K562 (cell line): Measurements from ENCODE around the gene FBP1. TPM values are rescaled to one million over a fixed set of nuclear protein-coding genes. Genes with fewer than 3 reads are reported as not detected.

Experiments
- ATAC-seq: fragments of 200-7000 bp; cut with Tn5 transposase; 3 replicates; pipeline ENCODE4 v1.9.1; 2020; ENCODE audit warnings: moderate library complexity
- BruUV-seq: library from RNA; stranded (reverse); fragments of 400-500 nt; replicated peaks from 2 replicates; lab custom pipeline; 2021; lab: Mats Ljungman, UMichigan
- CTCF ChIA-PET: fragments of 300-600 bp; formaldehyde crosslinking; extraction: SDS; loops from one replicate; lab custom pipeline; 2021; ENCODE audit warnings: low intra/inter-chr PET ratio; lab: Yijun Ruan, JAX
- POLR2A ChIA-PET: fragments of 300-600, 350-650 bp; sonication (Branson Sonifier 250); formaldehyde crosslinking; extraction: SDS; loops from one replicate; lab custom pipeline; 2021; ENCODE audit warnings: antibody characterized with exemption, inconsistent platforms; lab: Yijun Ruan, JAX
- DNase-seq, 4 experiments: peaks; one replicate each; pipeline versions ENCODE4 v3.0.0 to v3.0.0-alpha.2; 2011 to 2018; ENCODE audit warnings: low spot score in 3 of 4, mixed read lengths in 3 of 4; ENCODE audit errors: extremely low read depth in 1 of 4
- FAIRE-seq: peaks from 2 replicates; lab custom pipeline; 2011; peaks lifted over from hg19 to GRCh38; lab: Jason Lieb, UNC
- H2AFZ ChIP-seq: 2 replicates; pipeline ENCODE4 v1.6.0; 2011; ENCODE audit warnings: low read depth, low read length, control low read depth, inconsistent platforms
- H3K27ac ChIP-seq: fragments of 200-600 bp; 3 replicates; pipeline ENCODE4 v1.8.0; 2011; ENCODE audit warnings: low read depth, mild to moderate bottlenecking, control low read depth, inconsistent platforms, low read length, moderate library complexity, mixed read lengths; ENCODE audit errors: extremely low read depth
- H3K27me3 ChIP-seq, 2 experiments: fragments of 300-600 bp in 1 of 2; 2 replicates in 1 of 2; 3 replicates in 1 of 2; pipeline versions ENCODE4 v1.6.0 to v1.8.0; 2011; ENCODE audit warnings: inconsistent platforms in 2 of 2, low read length in 2 of 2, mild to moderate bottlenecking in 1 of 2, mixed read lengths in 1 of 2, moderate library complexity in 1 of 2; ENCODE audit not compliant: control insufficient read depth in 2 of 2, insufficient read depth in 2 of 2
- H3K36me3 ChIP-seq: fragments of 300-600 bp; 3 replicates; pipeline ENCODE4 v1.8.0; 2011; ENCODE audit warnings: mild to moderate bottlenecking, low read length, inconsistent platforms; ENCODE audit not compliant: control insufficient read depth, insufficient read depth
- H3K4me1 ChIP-seq, 2 experiments: fragments of 200-600 bp in 1 of 2; replicated peaks in 1 of 2; 2 replicates in 1 of 2; 3 replicates in 1 of 2; pipeline versions ENCODE4 v1.5.1 to v1.8.0; 2011; ENCODE audit warnings: inconsistent platforms in 2 of 2, low read length in 2 of 2, mild to moderate bottlenecking in 1 of 2, mixed read lengths in 1 of 2, moderate library complexity in 1 of 2; ENCODE audit not compliant: control insufficient read depth in 2 of 2, insufficient read depth in 2 of 2
- H3K4me2 ChIP-seq: 2 replicates; pipeline ENCODE4 v1.6.1; 2011; ENCODE audit warnings: low read length, control low read depth, inconsistent platforms, mixed read lengths; ENCODE audit not compliant: insufficient read depth
- H3K4me3 ChIP-seq: fragments of 200-600 bp; sonication (generic), shearing (Covaris generic); 2 replicates; pipeline ENCODE4 v1.5.1; 2016; ENCODE audit warnings: control low read depth, inconsistent platforms
- H3K79me2 ChIP-seq: fragments of 200-600 bp; 3 replicates; pipeline ENCODE4 v1.8.0; 2011; ENCODE audit warnings: low read length, inconsistent platforms; ENCODE audit not compliant: control insufficient read depth, insufficient read depth
- H3K9ac ChIP-seq, 2 experiments: 2 replicates each; pipeline versions ENCODE4 v1.6.0 to v1.6.1; 2011; ENCODE audit warnings: low read depth in 2 of 2, low read length in 2 of 2, control low read depth in 1 of 2, inconsistent platforms in 1 of 2, mild to moderate bottlenecking in 1 of 2, mixed read lengths in 1 of 2; ENCODE audit not compliant: insufficient read depth in 1 of 2
- H3K9me1 ChIP-seq: one replicate; pipeline ENCODE4 v1.6.0; 2011; ENCODE audit warnings: inconsistent platforms, mild to moderate bottlenecking, low read length, moderate library complexity; ENCODE audit not compliant: control insufficient read depth, insufficient read depth
- H3K9me3 ChIP-seq: replicated peaks from 2 replicates; pipeline ENCODE4 v1.5.1; 2011; ENCODE audit warnings: low read depth, low read length, inconsistent platforms; ENCODE audit not compliant: control insufficient read depth, insufficient read depth
- H4K20me1 ChIP-seq: replicated peaks from 2 replicates; pipeline ENCODE4 v1.6.1; 2011; ENCODE audit warnings: low read length, inconsistent platforms, mixed read lengths; ENCODE audit not compliant: control insufficient read depth, insufficient read depth
- CHD4 ChIP-seq: fragments of 200-600 bp; sonication (generic); IDR thresholded peaks from 3 replicates; pipeline ENCODE4 v1.6.1; 2012; ENCODE audit warnings: low read depth, mild to moderate bottlenecking, mixed read lengths, low read length, inconsistent platforms; ENCODE audit not compliant: insufficient read depth, insufficient replicate concordance, poor library complexity, severe bottlenecking
- HMGN3 ChIP-seq: IDR thresholded peaks from 2 replicates; pipeline ENCODE4 v1.6.1; 2011; ENCODE audit warnings: borderline replicate concordance, low read depth, mild to moderate bottlenecking, mixed read lengths, low read length; ENCODE audit not compliant: insufficient read length; ENCODE audit errors: extremely low read depth
- KHSRP ChIP-seq: fragments of 450-650 bp; IDR thresholded peaks from 2 replicates; pipeline ENCODE4 v1.6.1; 2017
- MEF2A ChIP-seq: IDR thresholded peaks from 2 replicates; pipeline ENCODE4 v1.6.1; 2011; ENCODE audit warnings: low read depth, mild to moderate bottlenecking, low read length, moderate library complexity; ENCODE audit not compliant: control insufficient read depth
- SMARCA5 ChIP-seq: fragments of 450-650 bp; IDR thresholded peaks from 2 replicates; pipeline ENCODE4 v1.6.1; 2016
- TAF15 ChIP-seq: fragments of 200-400 bp; formaldehyde crosslinking; IDR thresholded peaks from 2 replicates; pipeline ENCODE4 v1.6.1; 2017; ENCODE audit warnings: mild to moderate bottlenecking, low read depth, low read length, moderate library complexity
- ZNF124 ChIP-seq: sonication (generic); formaldehyde crosslinking; IDR thresholded peaks from 2 replicates; pipeline ENCODE4 v1.8.1; 2022; ENCODE audit warnings: missing genetic modification reagents
- ZNF224 ChIP-seq: sonication (generic); formaldehyde crosslinking; IDR thresholded peaks from 2 replicates; pipeline ENCODE4 v1.8.0; 2022; ENCODE audit warnings: mild to moderate bottlenecking, missing genetic modification reagents
- WGBS: fragments of 100-300 bp; shearing (Covaris generic); methylation state at CpG from one replicate; pipeline ENCODE4 v1.1.6; 2016; ENCODE audit warnings: low coverage, mixed read lengths; ENCODE audit not compliant: insufficient coverage; ENCODE audit errors: missing lambda C conversion rate; 5-methylcytosine and 5-hydroxymethylcytosine counted together
- in situ Hi-C: fragments of 300-500 bp; cut with MboI; formaldehyde crosslinking; loops from 4 replicates; pipeline ENCODE4 v1.15.0; 2018; ENCODE audit warnings: inconsistent platforms, mixed read lengths
- intact Hi-C: fragments of 100-400 bp; cut with micrococcal nuclease; formaldehyde crosslinking; loops from 2 replicates; pipeline ENCODE4 v1.14.2; 2022
- polyA plus RNA-seq, 8 experiments: library from polyadenylated mRNA; depleted of rRNA in 4 of 8; stranded (reverse) in 5 of 8; unstranded in 3 of 8; fragments of >200 nt; fragmentation: Nextera tagmentation in 2 of 8; fragmentation: Illumina TruSeq in 1 of 8; extraction: Ambion mirVana in 2 of 8; extraction: Trizol in 1 of 8; gene quantifications; 2 replicates each; pipeline versions ENCODE4 v1.2.1 to v1.2.3, GENCODE V29; 2011 to 2014; ENCODE audit warnings: inconsistent platforms in 1 of 8, missing spikeins in 1 of 8
- total RNA-seq, 7 experiments: library from RNA; depleted of rRNA in 6 of 7; stranded (reverse); fragments of >200 nt in 6 of 7; fragmentation: Illumina TruSeq in 2 of 7; extraction: Trizol in 2 of 7; gene quantifications; 2 replicates each; pipeline versions ENCODE4 v1.2.1 to v1.2.3, GENCODE V29; 2011 to 2021; ENCODE audit warnings: low replicate concordance in 1 of 7

The FBP1 gene
- total and polyA plus RNA-seq, 9 of the 15 experiments (the other 6 are each of a cell fraction or from before 2014, with no cell fraction given) = 0.24 TPM; not detected in 8

DNA sequence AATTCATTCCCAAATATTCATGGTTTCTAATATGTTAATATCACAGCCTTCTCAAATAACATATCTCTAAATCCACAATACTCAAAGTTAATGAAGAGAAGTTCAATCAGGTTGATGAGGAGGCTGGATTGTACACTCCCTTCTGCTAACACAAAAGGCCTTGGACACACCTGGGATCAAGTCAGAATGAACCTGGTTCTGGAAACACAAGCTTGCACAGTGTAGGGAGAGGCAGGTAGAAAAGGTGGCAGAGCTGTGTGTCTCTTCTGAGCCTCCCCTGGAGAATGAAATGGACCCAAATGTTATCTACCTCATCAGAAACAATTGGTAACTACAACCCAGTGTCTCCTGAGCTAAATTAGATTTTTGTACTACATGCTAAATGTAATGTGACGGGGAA is 40.7 kb upstream of the FBP1 start:
- in situ Hi-C loops (loop anchor here (5.0 kb wide), 1 partner anchor 442 kb away; no protein-coding TSS in a partner anchor), intact Hi-C loops (loop anchor here (2.0 to 10.0 kb wide), 2 partner anchors 103 to 585 kb away; no protein-coding TSS in a partner anchor)
- H3K4me2 ChIP-seq = no peak overlapping the region
- no TSS peak for BruUV-seq
- ATAC-seq = no peak
- H3K4me3 ChIP-seq = no peak overlapping the region
- no peaks in the 10 kb centered on the region for H3K4me1 ChIP-seq
- H3K9me1 ChIP-seq = no peaks in the 10 kb centered on the region
- H2AFZ ChIP-seq = no peak overlapping the region
- H3K9ac ChIP-seq = no peak overlapping the region
- FAIRE-seq = no peak
- no peak for DNase-seq
- TF ChIP-seq ZNF224 (CRISPR knock-in tag) = no peak
- no peak overlapping the region for H3K27ac ChIP-seq
- peaks cover 3% of the 10 kb centered on the region; the same call in 1 of the 2 replicates for H3K9me3 ChIP-seq
- ChIA-PET POLR2A (interaction anchor here (0.7 to 1.3 kb wide), 3 partner anchors 10 to 129 kb away, joined by 3 to 4 read pairs (median 4); no protein-coding TSS in a partner anchor), CTCF (interaction anchor here (0.7 to 2.5 kb wide), 2 partner anchors 103 to 452 kb away, joined by 3 to 14 read pairs; no protein-coding TSS in a partner anchor)
- no peaks in the 10 kb centered on the region for H4K20me1 ChIP-seq
- no peaks in the 10 kb centered on the region for H3K36me3 ChIP-seq
- H3K27me3 ChIP-seq = peaks cover 16 to 33% of the 10 kb centered on the region in 2 experiments; a peak in 4 of 5 replicates
- H3K79me2 ChIP-seq = no peaks in the 10 kb centered on the region
- WGBS = 0% methylated on average over 1 of the region's 1 CpG

GRCh38 chr9:94679587-94679986 is 40.3 kb upstream of the FBP1 start:
- H4K20me1 ChIP-seq = no peaks in the 10 kb centered on the region
- no peak overlapping the region for H2AFZ ChIP-seq
- no peak overlapping the region for H3K4me2 ChIP-seq
- ChIA-PET CTCF (interaction anchor here (0.7 kb wide), 1 partner anchor 103 kb away, joined by 3 read pairs; no protein-coding TSS in a partner anchor), POLR2A (interaction anchor here (0.7 to 1.3 kb wide), 3 partner anchors 10 to 129 kb away, joined by 3 to 4 read pairs (median 4); no protein-coding TSS in a partner anchor)
- WGBS = 1% methylated on average over 8 of the region's 8 CpGs
- H3K9me1 ChIP-seq = no peaks in the 10 kb centered on the region
- FAIRE-seq = no peak
- intact Hi-C loops (no loop called here), in situ Hi-C loops (no loop called here)
- H3K4me3 ChIP-seq = no peak overlapping the region
- no peak for DNase-seq
- no TSS peak for BruUV-seq
- no peak overlapping the region for H3K27ac ChIP-seq
- H3K36me3 ChIP-seq = no peaks in the 10 kb centered on the region
- peaks cover 17 to 33% of the 10 kb centered on the region in 2 experiments; a peak in 4 of 5 replicates for H3K27me3 ChIP-seq
- TF ChIP-seq HMGN3 (no peak), ZNF124 (no peak), MEF2A (no peak), TAF15 (no peak), KHSRP (no peak), SMARCA5 (no peak), CHD4 (no peak)
- ATAC-seq = no peak
- no peak overlapping the region for H3K9ac ChIP-seq
- H3K79me2 ChIP-seq = no peaks in the 10 kb centered on the region
- peaks cover 3% of the 10 kb centered on the region; the same call in 1 of the 2 replicates for H3K9me3 ChIP-seq
- H3K4me1 ChIP-seq = no peaks in the 10 kb centered on the region
